Activated CD4-positive, alpha-beta memory T cell treated with anti-CD3 and anti-CD28 coated beads for 36 hours (primary cell): Measurements from ENCODE around the gene ZNF670. TPM values are rescaled to one million over a fixed set of nuclear protein-coding genes. Genes with fewer than 3 reads are reported as not detected.

Experiments
- CTCF ChIA-PET: fragments of 350-600 bp; sonication (Branson Sonifier 250); formaldehyde crosslinking; loops from one replicate; lab custom pipeline; 2021; ENCODE audit warnings: antibody characterized with exemption, inconsistent platforms; lab: Charles Lee
- POLR2A ChIA-PET: fragments of 350-600 bp; sonication (Branson Sonifier 250); formaldehyde crosslinking; loops from one replicate; lab custom pipeline; 2021; ENCODE audit warnings: antibody characterized with exemption; lab: Charles Lee
- DNase-seq: peaks from one replicate; pipeline ENCODE4 v3.0.0-alpha.2; 2020
- H3K27ac Mint-ChIP-seq: one replicate; pipeline ENCODE4 v1.8.0; 2021; ENCODE audit warnings: mixed read lengths
- H3K27me3 Mint-ChIP-seq: one replicate; pipeline ENCODE4 v1.8.0; 2021; ENCODE audit warnings: mixed read lengths
- H3K36me3 Mint-ChIP-seq: one replicate; pipeline ENCODE4 v1.8.0; 2021; ENCODE audit warnings: mixed read lengths
- H3K4me1 Mint-ChIP-seq: one replicate; pipeline ENCODE4 v1.8.0; 2021; ENCODE audit warnings: low read depth, mixed read lengths
- H3K4me3 Mint-ChIP-seq: one replicate; pipeline ENCODE4 v1.8.0; 2021; ENCODE audit warnings: mild to moderate bottlenecking, mixed read lengths
- H3K9me3 Mint-ChIP-seq: one replicate; pipeline ENCODE4 v1.8.0; 2021; ENCODE audit warnings: mixed read lengths
- intact Hi-C: fragments of 100-400 bp; cut with micrococcal nuclease; formaldehyde crosslinking; loops from one replicate; pipeline ENCODE4 v1.15.1; 2023
- total RNA-seq, 2 experiments: library from RNA; stranded (reverse); gene quantifications; one replicate each; pipeline ENCODE4 v1.2.3, GENCODE V29; 2021

Gene ZNF670
- total RNA-seq, 2 experiments from 2014 or later = 3.9 to 4.5 TPM

- Mint-ChIP-seq H3K36me3 (peaks cover 67% of the 10 kb centered on the region), H3K9me3 (peaks cover 65% of the 10 kb centered on the region), H3K4me1 (peaks cover 16% of the 10 kb centered on the region), H3K27ac (no peak overlapping the region), H3K4me3 (no peak overlapping the region), H3K27me3 (peaks cover 4% of the 10 kb centered on the region)
- ChIA-PET CTCF (no interaction called here), POLR2A (no interaction called here)
- no peak for DNase-seq
- intact Hi-C loops = loop anchor here (10.0 kb wide), 1 partner anchor 234 kb away; the partner anchor contains the start of gene ZNF496
Observed at GRCh38 chr1:247100676-247101279, 22.2 kb upstream of the ZNF670 start.

DNA sequence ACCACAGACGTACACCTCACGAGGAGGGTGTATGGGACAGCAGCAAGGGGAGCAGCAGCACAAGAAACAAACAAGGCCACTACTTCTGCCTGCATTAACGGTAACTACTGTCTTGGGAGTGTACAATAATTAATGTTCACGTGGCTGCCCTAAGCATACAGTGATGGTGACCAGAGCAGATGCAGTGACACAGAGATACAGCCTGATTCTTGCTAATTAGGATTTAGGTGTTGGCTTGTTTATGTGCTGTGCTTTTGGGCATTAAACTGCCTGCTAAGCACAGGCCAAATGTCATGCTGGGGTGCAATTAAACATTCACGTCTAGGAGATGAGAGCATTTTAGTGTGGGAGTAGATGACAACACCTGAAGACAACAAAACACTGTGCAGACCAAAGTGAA lies 18.3 kb upstream of the ZNF670 start:
- intact Hi-C loops = no loop called here
- Mint-ChIP-seq H3K9me3 (peaks cover 60% of the 10 kb centered on the region), H3K27ac (no peak overlapping the region), H3K36me3 (peaks cover 53% of the 10 kb centered on the region), H3K4me3 (no peak overlapping the region), H3K27me3 (no peaks in the 10 kb centered on the region), H3K4me1 (no peaks in the 10 kb centered on the region)
- POLR2A ChIA-PET = no interaction called here
- CTCF ChIA-PET = no interaction called here
- no peak for DNase-seq

DNA sequence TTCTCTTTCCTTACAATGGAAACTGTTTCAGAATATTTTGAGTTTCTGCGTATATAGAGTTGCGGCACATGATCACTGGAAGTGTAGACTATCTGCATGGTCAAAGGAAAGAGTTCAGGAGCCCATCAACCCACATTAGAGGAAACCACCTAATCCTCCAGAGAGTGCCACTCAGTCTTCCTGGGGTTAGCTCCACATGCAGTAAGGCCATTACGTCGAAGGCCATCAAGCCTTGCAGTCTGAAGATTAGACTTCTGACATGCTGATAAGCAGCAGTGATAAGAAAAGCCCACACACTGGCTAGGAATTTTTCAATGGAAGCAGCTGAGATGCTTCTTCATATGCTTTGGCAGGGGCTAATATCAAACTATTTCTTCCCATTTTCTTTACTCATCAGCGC lies 17.9 kb upstream of the ZNF670 start:
- ChIA-PET CTCF (no interaction called here), POLR2A (no interaction called here)
- no peaks in the 10 kb centered on the region for H3K27me3 Mint-ChIP-seq
- no peak overlapping the region for H3K27ac Mint-ChIP-seq
- peaks cover 49% of the 10 kb centered on the region for H3K36me3 Mint-ChIP-seq
- DNase-seq = no peak
- peaks cover 56% of the 10 kb centered on the region for H3K9me3 Mint-ChIP-seq
- intact Hi-C loops = no loop called here
- H3K4me3 Mint-ChIP-seq = no peak overlapping the region
- H3K4me1 Mint-ChIP-seq = no peaks in the 10 kb centered on the region

GRCh38 chr1:247096112-247096511 lies 17.5 kb upstream of the ZNF670 start:
- Mint-ChIP-seq H3K4me3 (no peak overlapping the region), H3K36me3 (peaks cover 45% of the 10 kb centered on the region), H3K4me1 (no peaks in the 10 kb centered on the region), H3K9me3 (peaks cover 52% of the 10 kb centered on the region), H3K27ac (no peak overlapping the region), H3K27me3 (no peaks in the 10 kb centered on the region)
- CTCF ChIA-PET = no interaction called here
- POLR2A ChIA-PET = no interaction called here
- no peak for DNase-seq
- intact Hi-C loops = no loop called here

DNA sequence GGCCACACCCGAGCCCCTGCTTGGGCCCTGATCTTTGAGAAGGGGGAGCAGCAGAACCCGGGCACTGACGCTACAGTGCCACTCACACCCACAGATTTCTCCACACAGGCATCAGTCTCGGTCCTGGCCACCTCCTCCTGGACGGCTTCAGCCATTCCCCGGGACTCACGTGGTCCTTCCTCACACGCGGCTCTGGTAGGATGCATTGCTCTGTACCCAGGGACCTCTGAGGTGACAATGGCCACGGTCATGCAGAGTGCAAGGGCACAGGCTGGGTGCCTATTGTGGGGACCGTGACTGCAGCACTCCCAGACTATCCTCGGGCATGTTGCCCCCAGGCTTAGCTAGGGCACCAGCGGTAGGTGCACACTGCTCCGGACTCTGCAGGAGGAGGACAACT lies 11.8 kb upstream of the ZNF670 start:
- intact Hi-C loops = no loop called here
- no peak for DNase-seq
- no peak overlapping the region for H3K4me3 Mint-ChIP-seq
- no peaks in the 10 kb centered on the region for H3K4me1 Mint-ChIP-seq
- H3K27me3 Mint-ChIP-seq = peaks cover 2% of the 10 kb centered on the region
- H3K36me3 Mint-ChIP-seq = no peaks in the 10 kb centered on the region
- CTCF ChIA-PET = no interaction called here
- POLR2A ChIA-PET = interaction anchor here (0.6 kb wide), 1 partner anchor 1627 kb away, joined by 3 read pairs; no protein-coding TSS in a partner anchor
- no peak overlapping the region for H3K27ac Mint-ChIP-seq
- peaks cover 7% of the 10 kb centered on the region for H3K9me3 Mint-ChIP-seq

- Mint-ChIP-seq H3K9me3 (peaks cover 7% of the 10 kb centered on the region), H3K4me1 (no peaks in the 10 kb centered on the region), H3K36me3 (no peaks in the 10 kb centered on the region), H3K27me3 (peaks cover 2% of the 10 kb centered on the region), H3K4me3 (no peak overlapping the region), H3K27ac (no peak overlapping the region)
- no peak for DNase-seq
- ChIA-PET CTCF (no interaction called here), POLR2A (interaction anchor here (0.6 kb wide), 1 partner anchor 1626 kb away, joined by 3 read pairs; no protein-coding TSS in a partner anchor)
- intact Hi-C loops = no loop called here
Observed at GRCh38 chr1:247089616-247090375, 11.2 kb upstream of the ZNF670 start.

GRCh38 chr1:247088967-247089366 lies 10.4 kb upstream of the ZNF670 start:
- ChIA-PET CTCF (no interaction called here), POLR2A (no interaction called here)
- Mint-ChIP-seq H3K36me3 (no peaks in the 10 kb centered on the region), H3K9me3 (peaks cover under 1% of the 10 kb centered on the region), H3K4me3 (no peak overlapping the region), H3K27ac (no peak overlapping the region), H3K27me3 (peaks cover 2% of the 10 kb centered on the region), H3K4me1 (no peaks in the 10 kb centered on the region)
- no peak for DNase-seq
- intact Hi-C loops = no loop called here

DNA sequence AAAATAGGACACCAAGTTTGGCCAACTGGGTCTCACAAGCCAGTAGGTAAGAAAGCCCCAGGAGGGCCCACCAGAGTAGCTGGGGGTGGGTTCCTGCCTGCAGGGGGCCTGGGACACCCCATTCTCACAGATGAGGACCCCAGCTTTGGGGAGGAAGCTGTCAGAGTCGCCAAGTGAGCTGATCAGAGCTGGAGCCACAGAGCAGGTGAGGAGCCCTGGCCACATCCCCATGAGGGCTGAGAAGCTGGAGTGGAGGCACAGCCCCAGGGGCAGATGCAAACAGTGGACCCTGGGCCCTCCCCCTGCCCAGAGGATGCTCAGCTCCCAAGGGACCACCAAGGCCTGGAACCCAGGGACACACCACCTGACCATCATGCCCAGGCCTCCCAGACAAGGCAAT lies 8.6 kb upstream of the ZNF670 start:
- CTCF ChIA-PET = no interaction called here
- intact Hi-C loops = no loop called here
- Mint-ChIP-seq H3K4me3 (no peak overlapping the region), H3K4me1 (no peaks in the 10 kb centered on the region), H3K27ac (no peak overlapping the region), H3K9me3 (no peaks in the 10 kb centered on the region), H3K27me3 (peaks cover 5% of the 10 kb centered on the region), H3K36me3 (no peaks in the 10 kb centered on the region)
- no peak for DNase-seq
- POLR2A ChIA-PET = no interaction called here

- peaks cover 5% of the 10 kb centered on the region for H3K27me3 Mint-ChIP-seq
- H3K4me1 Mint-ChIP-seq = no peaks in the 10 kb centered on the region
- CTCF ChIA-PET = no interaction called here
- intact Hi-C loops = no loop called here
- POLR2A ChIA-PET = no interaction called here
- DNase-seq = no peak
- no peaks in the 10 kb centered on the region for H3K36me3 Mint-ChIP-seq
- H3K27ac Mint-ChIP-seq = no peak overlapping the region
- no peak overlapping the region for H3K4me3 Mint-ChIP-seq
- H3K9me3 Mint-ChIP-seq = no peaks in the 10 kb centered on the region
Observed at GRCh38 chr1:247085310-247085709, 6.7 kb upstream of the ZNF670 start.

GRCh38 chr1:247084771-247085170 lies 6.2 kb upstream of the ZNF670 start:
- ChIA-PET CTCF (no interaction called here), POLR2A (no interaction called here)
- no peaks in the 10 kb centered on the region for H3K36me3 Mint-ChIP-seq
- no peak for DNase-seq
- H3K27ac Mint-ChIP-seq = no peak overlapping the region
- H3K4me3 Mint-ChIP-seq = no peak overlapping the region
- H3K9me3 Mint-ChIP-seq = no peaks in the 10 kb centered on the region
- no peaks in the 10 kb centered on the region for H3K4me1 Mint-ChIP-seq
- intact Hi-C loops = no loop called here
- H3K27me3 Mint-ChIP-seq = peaks cover 5% of the 10 kb centered on the region

DNA sequence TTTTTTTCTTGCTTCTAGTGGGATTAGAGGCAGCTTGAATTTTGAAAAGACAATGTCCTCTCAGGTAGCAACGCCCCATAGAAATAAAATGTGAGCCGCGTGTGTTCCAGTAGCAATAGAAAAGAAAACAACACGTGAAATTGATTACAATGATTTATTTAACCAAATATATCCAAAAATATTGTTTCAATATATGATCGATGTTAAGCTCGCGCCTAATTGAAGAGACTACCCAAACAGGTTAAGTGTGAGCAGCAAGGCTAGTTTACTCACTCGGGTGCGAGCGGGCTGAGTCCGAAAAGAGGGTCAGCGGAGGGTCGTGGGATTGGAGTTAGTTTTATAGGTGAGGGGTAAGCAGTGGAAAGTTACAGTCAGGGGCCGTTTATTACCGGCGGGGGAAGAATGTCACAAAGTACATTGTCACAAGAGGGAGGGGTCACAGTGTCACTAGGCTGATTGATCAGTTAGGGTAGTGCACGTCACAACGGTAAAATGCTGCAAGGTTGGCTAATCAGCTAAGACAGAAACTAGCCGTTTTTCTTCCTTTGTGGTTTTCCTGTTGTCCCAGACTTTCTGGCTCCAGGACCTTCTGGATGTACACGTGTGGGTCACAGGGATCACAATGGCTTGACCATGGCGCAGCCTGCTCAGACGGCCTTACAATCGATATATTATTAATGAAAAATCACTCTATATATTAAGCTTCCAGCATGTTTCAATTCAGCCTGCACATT lies 697 bp upstream of the ZNF670 start:
- Mint-ChIP-seq H3K27me3 (peaks cover 3% of the 10 kb centered on the region), H3K9me3 (peaks cover 10% of the 10 kb centered on the region), H3K36me3 (peaks cover 18% of the 10 kb centered on the region), H3K27ac (peak overlapping the region; percentile 85), H3K4me3 (peak overlapping the region; percentile 90), H3K4me1 (peaks cover 24% of the 10 kb centered on the region)
- ChIA-PET CTCF (interaction anchor here (0.6 to 1.0 kb wide), 2 partner anchors 74 to 294 kb away, joined by 3 to 4 read pairs; no protein-coding TSS in a partner anchor), POLR2A (interaction anchor here (0.7 to 1.3 kb wide), 3 partner anchors 32 to 252 kb away, joined by 3 to 5 read pairs (median 3); no protein-coding TSS in a partner anchor)
- intact Hi-C loops = loop anchor here (2.0 kb wide), 2 partner anchors 251 to 513 kb away; partner anchors contain the start of genes CNST, TFB2M and ZNF496
- peak; percentile 40 for DNase-seq

- H3K9me3 Mint-ChIP-seq = peaks cover 14% of the 10 kb centered on the region
- intact Hi-C loops = loop anchor here (1.0 to 2.0 kb wide), 5 partner anchors 26 to 511 kb away; partner anchors contain the start of genes CNST, TFB2M, ZNF496 and ZNF669
- CTCF ChIA-PET = no interaction called here
Observed at GRCh38 chr1:247077876-247078257, 744 bp downstream of the ZNF670 start.

More at GRCh38 chr1:247077876-247078257, 744 bp downstream of the ZNF670 start:
- peak overlapping the region; percentile 90 for H3K4me3 Mint-ChIP-seq
- DNase-seq = no peak
- peaks cover 24% of the 10 kb centered on the region for H3K4me1 Mint-ChIP-seq
- peaks cover 20% of the 10 kb centered on the region for H3K36me3 Mint-ChIP-seq
- H3K27me3 Mint-ChIP-seq = no peaks in the 10 kb centered on the region
- POLR2A ChIA-PET = interaction anchor here (0.6 kb wide), 1 partner anchor 28 kb away, joined by 3 read pairs; no protein-coding TSS in a partner anchor
- H3K27ac Mint-ChIP-seq = no peak overlapping the region
